H1 (cell line): ENCODE data around the gene GNG12. TPM values are rescaled to one million over a fixed set of nuclear protein-coding genes. Genes with fewer than 3 reads are reported as not detected.

Experiments used
- CTCF ChIA-PET: fragments of 300-600 bp; sonication (Branson Sonifier 250); formaldehyde crosslinking; loops from one replicate; lab custom pipeline; 2021; ENCODE audit not compliant: partially characterized antibody; lab: Charles Lee
- POLR2A ChIA-PET: fragments of 300-600 bp; sonication (Branson Sonifier 250); formaldehyde crosslinking; loops from one replicate; lab custom pipeline; 2021; ENCODE audit warnings: inconsistent platforms; ENCODE audit not compliant: partially characterized antibody; lab: Charles Lee
- DNase-seq, 2 experiments: peaks; one replicate each; pipeline versions ENCODE4 v3.0.0 to v3.0.0-alpha.2; 2010 to 2022; ENCODE audit warnings: low spot score in 2 of 2, low read depth in 1 of 2, mixed read lengths in 1 of 2
- FAIRE-seq: peaks from 2 replicates; lab custom pipeline; 2011; peaks lifted over from hg19 to GRCh38; lab: Jason Lieb, UNC
- H2AFZ ChIP-seq: 2 replicates; pipeline ENCODE4 v1.8.1; 2012; ENCODE audit warnings: low read length, inconsistent platforms
- H2AK5ac ChIP-seq: 2 replicates; pipeline ENCODE4 v1.6.1; 2013; ENCODE audit warnings: low read depth, low read length
- H2BK120ac ChIP-seq: replicated peaks from 2 replicates; pipeline ENCODE3; 2013; ENCODE audit warnings: low read depth, low read length, inconsistent platforms
- H2BK12ac ChIP-seq: 2 replicates; pipeline ENCODE4 v1.6.1; 2013; ENCODE audit warnings: low read depth, low read length
- H2BK15ac ChIP-seq: 2 replicates; pipeline ENCODE4 v1.6.1; 2013; ENCODE audit warnings: low read length
- H2BK20ac ChIP-seq: 2 replicates; pipeline ENCODE4 v1.6.1; 2013; ENCODE audit warnings: low read length
- H2BK5ac ChIP-seq: 2 replicates; pipeline ENCODE4 v1.6.1; 2013; ENCODE audit warnings: low read depth, low read length
- H3K14ac ChIP-seq: 2 replicates; pipeline ENCODE4 v1.6.1; 2013; ENCODE audit warnings: inconsistent platforms; ENCODE audit not compliant: insufficient read length
- H3K18ac ChIP-seq: 2 replicates; pipeline ENCODE4 v1.6.1; 2013; ENCODE audit warnings: low read length; ENCODE audit errors: extremely low read depth
- H3K23ac ChIP-seq: 2 replicates; pipeline ENCODE4 v1.6.1; 2013; ENCODE audit warnings: inconsistent platforms; ENCODE audit not compliant: insufficient read length
- H3K23me2 ChIP-seq: 2 replicates; pipeline ENCODE4 v1.6.1; 2013; ENCODE audit warnings: low read depth, low read length
- H3K27ac ChIP-seq: 2 replicates; pipeline ENCODE4 v1.6.1; 2011; ENCODE audit warnings: low read depth, low read length, inconsistent platforms
- H3K27me3 ChIP-seq, 4 experiments: replicated peaks in 1 of 4; 1 replicate in 1 of 4; 2 replicates in 3 of 4; pipeline versions ENCODE4 v1.6.1 to v1.8.1; 2011 to 2013; ENCODE audit warnings: low read length in 3 of 4, mild to moderate bottlenecking in 3 of 4, inconsistent platforms in 2 of 4, mixed read lengths in 2 of 4, moderate library complexity in 1 of 4; ENCODE audit not compliant: control insufficient read depth in 3 of 4, insufficient read depth in 3 of 4; ENCODE audit errors: extremely low read depth in 1 of 4
- H3K36me3 ChIP-seq, 4 experiments: 2 replicates each; pipeline versions ENCODE4 v1.6.1 to v1.8.1; 2011 to 2013; ENCODE audit warnings: mild to moderate bottlenecking in 4 of 4, low read length in 3 of 4, moderate library complexity in 2 of 4, control low read depth in 1 of 4, inconsistent platforms in 1 of 4; ENCODE audit not compliant: insufficient read depth in 4 of 4, control insufficient read depth in 2 of 4
- H3K4ac ChIP-seq: replicated peaks from 2 replicates; pipeline ENCODE3; 2013; ENCODE audit warnings: low read length, low read depth, mixed read lengths, inconsistent platforms; ENCODE audit not compliant: insufficient read length
- H3K4me1 ChIP-seq, 4 experiments: replicated peaks in 1 of 4; 1 replicate in 1 of 4; 2 replicates in 3 of 4; pipeline versions ENCODE4 v1.6.1 to v1.8.1; 2011 to 2013; ENCODE audit warnings: low read length in 3 of 4, inconsistent platforms in 2 of 4, mixed read lengths in 1 of 4; ENCODE audit not compliant: insufficient read depth in 4 of 4, control insufficient read depth in 3 of 4
- H3K4me2 ChIP-seq, 2 experiments: 2 replicates each; pipeline versions ENCODE4 v1.6.1 to v1.8.1; 2011 to 2013; ENCODE audit warnings: low read depth in 2 of 2, low read length in 2 of 2, control low read depth in 1 of 2, inconsistent platforms in 1 of 2, mild to moderate bottlenecking in 1 of 2; ENCODE audit not compliant: insufficient read depth in 1 of 2
- H3K4me3 ChIP-seq, 4 experiments: fragments of 200-600, 300-600 bp in 1 of 4; sonication (generic), shearing (Covaris generic), sonication (Bioruptor Twin) in 1 of 4; 2 replicates each; pipeline versions ENCODE4 v1.5.1 to v1.8.1; 2011 to 2016; ENCODE audit warnings: low read length in 4 of 4, low read depth in 3 of 4, control low read depth in 2 of 4, inconsistent platforms in 2 of 4, mild to moderate bottlenecking in 2 of 4, mixed read lengths in 1 of 4, moderate library complexity in 1 of 4; ENCODE audit not compliant: insufficient read depth in 2 of 4; ENCODE audit errors: extremely low read depth in 1 of 4
- H3K56ac ChIP-seq: replicated peaks from 2 replicates; pipeline ENCODE3; 2013; ENCODE audit warnings: low read depth, mild to moderate bottlenecking, mixed read lengths, low read length, inconsistent platforms; ENCODE audit not compliant: insufficient read length
- H3K79me1 ChIP-seq: 2 replicates; pipeline ENCODE4 v1.6.1; 2013; ENCODE audit warnings: low read depth, low read length, control low read depth
- H3K79me2 ChIP-seq, 2 experiments: 2 replicates each; pipeline versions ENCODE4 v1.6.1 to v1.8.1; 2012 to 2013; ENCODE audit warnings: low read length in 2 of 2, mild to moderate bottlenecking in 2 of 2, inconsistent platforms in 1 of 2; ENCODE audit not compliant: insufficient read depth in 2 of 2, control insufficient read depth in 1 of 2
- H3K9ac ChIP-seq, 4 experiments: replicated peaks in 1 of 4; 1 replicate in 1 of 4; 2 replicates in 3 of 4; pipeline versions ENCODE4 v1.6.1 to v1.8.1; 2011 to 2013; ENCODE audit warnings: low read depth in 3 of 4, low read length in 3 of 4, control low read depth in 2 of 4, mild to moderate bottlenecking in 2 of 4, moderate library complexity in 2 of 4, inconsistent platforms in 1 of 4; ENCODE audit errors: extremely low read depth in 1 of 4
- H3K9me3 ChIP-seq, 2 experiments: 2 replicates each; pipeline versions ENCODE4 v1.6.1 to v1.8.1; 2012 to 2013; ENCODE audit warnings: mild to moderate bottlenecking in 2 of 2, moderate library complexity in 2 of 2, control low read depth in 1 of 2, inconsistent platforms in 1 of 2, low read depth in 1 of 2, low read length in 1 of 2, mixed read lengths in 1 of 2; ENCODE audit not compliant: insufficient read depth in 2 of 2
- H4K20me1 ChIP-seq, 2 experiments: replicated peaks in 1 of 2; 2 replicates each; pipeline versions ENCODE3 to v1.8.1; 2011 to 2013; ENCODE audit warnings: inconsistent platforms in 2 of 2, low read length in 2 of 2, mild to moderate bottlenecking in 1 of 2; ENCODE audit not compliant: insufficient read depth in 2 of 2, control insufficient read depth in 1 of 2
- H4K5ac ChIP-seq: 2 replicates; pipeline ENCODE4 v1.6.1; 2013; ENCODE audit warnings: low read length, low read depth, mixed read lengths, inconsistent platforms; ENCODE audit not compliant: insufficient read length
- H4K8ac ChIP-seq: 2 replicates; pipeline ENCODE4 v1.8.0; 2013; ENCODE audit warnings: mild to moderate bottlenecking, moderate library complexity, low read length, inconsistent platforms; ENCODE audit not compliant: insufficient read depth; ENCODE audit errors: extremely low read depth
- H4K91ac ChIP-seq: replicated peaks from 2 replicates; pipeline ENCODE3; 2013; ENCODE audit warnings: low read length, mixed read lengths, inconsistent platforms; ENCODE audit not compliant: insufficient read length
- ASH2L ChIP-seq: fragments of 200-600, 300-600 bp; sonication (generic); IDR thresholded peaks from one replicate; pipeline ENCODE4 v1.7.1; 2017; ENCODE audit warnings: low read length
- BRCA1 ChIP-seq: IDR thresholded peaks from 2 replicates; pipeline ENCODE4 v1.6.1; 2012; ENCODE audit warnings: low read depth, low read length, improper control_type of control experiment
- CBX5 ChIP-seq: fragments of 300-800, 300-1000 bp; sonication (generic); IDR thresholded peaks from 2 replicates; pipeline ENCODE4 v1.7.1; 2016; ENCODE audit warnings: antibody characterized with exemption, low read length, low read depth
- EZH2 ChIP-seq: fragments of 200-600 bp; sonication (generic); IDR thresholded peaks from 2 replicates; pipeline ENCODE4 v1.7.1; 2012; ENCODE audit warnings: low read depth, mild to moderate bottlenecking, moderate library complexity, low read length, inconsistent platforms; ENCODE audit not compliant: severe bottlenecking
- JUND ChIP-seq: IDR thresholded peaks from 2 replicates; pipeline ENCODE4 v1.6.1; 2011; ENCODE audit warnings: mild to moderate bottlenecking, improper control_type of control experiment, low read length
- NRF1 ChIP-seq: IDR thresholded peaks from 2 replicates; pipeline ENCODE4 v1.6.1; 2011; ENCODE audit warnings: mild to moderate bottlenecking, low read depth, low read length, improper control_type of control experiment
- PHF8 ChIP-seq: fragments of 200-600 bp; sonication (generic); conservative IDR thresholded peaks from 2 replicates; pipeline ENCODE4 v1.7.1; 2012; ENCODE audit warnings: low read depth, mild to moderate bottlenecking, inconsistent platforms, low read length, moderate library complexity
- POLR2AphosphoS5 ChIP-seq: IDR thresholded peaks from 2 replicates; pipeline ENCODE4 v1.6.1; 2011; ENCODE audit warnings: low read depth, low read length
- RBBP5 ChIP-seq: IDR thresholded peaks from 2 replicates; pipeline ENCODE4 v1.7.1; 2012; ENCODE audit warnings: low read depth, mild to moderate bottlenecking, inconsistent platforms, low read length, moderate library complexity, borderline replicate concordance
- RNF2 ChIP-seq: fragments of 200-900, 300-1000 bp; sonication (generic); IDR thresholded peaks from 2 replicates; pipeline ENCODE4 v1.7.1; 2016; ENCODE audit warnings: borderline replicate concordance, low read depth, mild to moderate bottlenecking, antibody characterized with exemption, low read length; ENCODE audit not compliant: poor library complexity, severe bottlenecking; ENCODE audit errors: missing control alignments
- SP1 ChIP-seq: IDR thresholded peaks from 2 replicates; pipeline ENCODE4 v1.6.1; 2011; ENCODE audit warnings: low read depth, low read length
- TAF1 ChIP-seq: IDR thresholded peaks from 2 replicates; pipeline ENCODE4 v1.6.1; 2011; ENCODE audit warnings: mild to moderate bottlenecking, low read depth, low read length
- WGBS, 2 experiments: shearing (Covaris generic) in 1 of 2; methylation state at CpG; one replicate each; pipeline versions ENCODE4 v1.1.6 to v1.1.7; 2013 to 2015; ENCODE audit warnings: low lambda C conversion rate in 2 of 2, mixed read lengths in 2 of 2, inconsistent platforms in 1 of 2, low coverage in 1 of 2, missing lambda C conversion rate in 1 of 2; ENCODE audit not compliant: insufficient replicate concordance in 2 of 2, insufficient coverage in 1 of 2, insufficient read length in 1 of 2; ENCODE audit errors: extremely low coverage in 1 of 2, missing lambda C conversion rate in 1 of 2; 5-methylcytosine and 5-hydroxymethylcytosine counted together
- polyA plus RNA-seq, 7 experiments: library from polyadenylated mRNA; depleted of rRNA in 3 of 7; stranded (reverse) in 5 of 7; unstranded in 2 of 7; fragments of >200 nt in 5 of 7; fragments of 200-250 nt in 2 of 7; gene quantifications; 1 replicate in 5 of 7; 2 replicates in 1 of 7; 4 replicates in 1 of 7; pipeline versions ENCODE4 v1.2.1 to v1.2.3, GENCODE V29; 2011 to 2013; ENCODE audit warnings: missing spikeins in 2 of 7, mixed read lengths in 2 of 7
- total RNA-seq: library from RNA; stranded (reverse); fragmentation: NEBNext Ultra II Directional; extraction: Animal tissue kit (Norgen Biotek cat#: 25700); gene quantifications from 2 replicates; pipeline ENCODE4 v1.2.1, GENCODE V29; 2021

The GNG12 gene
- total and polyA plus RNA-seq, 2 of the 8 experiments (the other 6 are each of a cell fraction or from before 2014, with no cell fraction given): 11.4 to 35.8 TPM

GRCh38 chr1:67790201-67790692 is 43.0 kb downstream of the GNG12 start:
- no peak overlapping the region for H3K56ac ChIP-seq
- no peak overlapping the region for H3K14ac ChIP-seq
- CTCF ChIA-PET: interaction anchor here (0.6 to 12.2 kb wide), 4 partner anchors 21 to 327 kb away, joined by 3 to 150 read pairs (median 3); no protein-coding TSS in a partner anchor
- no peak overlapping the region for H2BK12ac ChIP-seq
- H3K4ac ChIP-seq: no peak overlapping the region
- H3K4me2 ChIP-seq: no peak overlapping the region
- DNase-seq: no peak
- no peaks in the 10 kb centered on the region for H4K20me1 ChIP-seq
- no peaks in the 10 kb centered on the region for H3K27me3 ChIP-seq
- H4K91ac ChIP-seq: no peak overlapping the region
- no peak overlapping the region for H4K8ac ChIP-seq
- H3K9ac ChIP-seq: no peak overlapping the region
- H2AK5ac ChIP-seq: no peak overlapping the region
- no peak overlapping the region for H2AFZ ChIP-seq
- no peak overlapping the region for H4K5ac ChIP-seq
- 84% methylated on average over 7 of the region's 7 CpGs; no CpG with 5 or more reads in 1 of the 2 experiments for WGBS, 2 experiments
- H2BK15ac ChIP-seq: no peak overlapping the region
- H2BK20ac ChIP-seq: no peak overlapping the region
- no peaks in the 10 kb centered on the region for H3K36me3 ChIP-seq
- H3K4me1 ChIP-seq: peaks cover 0 to 7% (median under 1%) of the 10 kb centered on the region in 4 experiments; a peak in 3 of 7 replicates
- no peak overlapping the region for H3K23ac ChIP-seq
- H3K79me1 ChIP-seq: no peaks in the 10 kb centered on the region
- no peaks in the 10 kb centered on the region for H3K23me2 ChIP-seq
- POLR2A ChIA-PET: no interaction called here
- no peak overlapping the region for H3K4me3 ChIP-seq
- no peak overlapping the region for H2BK5ac ChIP-seq
- FAIRE-seq: no peak
- no peak overlapping the region for H3K27ac ChIP-seq
- H3K79me2 ChIP-seq: no peaks in the 10 kb centered on the region
- H3K18ac ChIP-seq: no peak overlapping the region
- H2BK120ac ChIP-seq: no peak overlapping the region
- no peaks in the 10 kb centered on the region for H3K9me3 ChIP-seq
- no peak for TF ChIP-seq RNF2
- TF ChIP-seq POLR2AphosphoS5: no peak
- TF ChIP-seq ASH2L: no peak
- no peak for TF ChIP-seq SP1
- no peak for TF ChIP-seq EZH2
- TF ChIP-seq CBX5: no peak
- no peak for TF ChIP-seq JUND
- TF ChIP-seq BRCA1: no peak
- TF ChIP-seq NRF1: no peak
- TF ChIP-seq PHF8: no peak
- no peak for TF ChIP-seq RBBP5
- TF ChIP-seq TAF1: no peak
